Erythroblast (primary cell): ENCODE data around the gene UBASH3B.

Experiments
- GATA1 ChIP-seq: IDR thresholded peaks from 2 replicates; pipeline ENCODE4 v1.6.1; 2011; ENCODE audit warnings: low read depth, mild to moderate bottlenecking, control low read depth, low read length, moderate library complexity
- POLR2A ChIP-seq: IDR thresholded peaks from 2 replicates; pipeline ENCODE4 v1.6.1; 2011; ENCODE audit warnings: mild to moderate bottlenecking, low read length

GRCh38 chr11:122637541-122637940 lies 18.0 kb upstream of the UBASH3B start:
- TF ChIP-seq POLR2A = no peak
- TF ChIP-seq GATA1 = no peak
